Immature natural killer cell (primary cell): Measurements from ENCODE around the gene EGFR. TPM values are rescaled to one million over a fixed set of nuclear protein-coding genes. Genes with fewer than 3 reads are reported as not detected.

ENCODE experiments used
- DNase-seq, 3 donors: peaks; one replicate each; pipeline ENCODE4 v3.0.0; 2022; ENCODE audit warnings: mixed read lengths in 1 of 3
- H3K27ac Mint-ChIP-seq, 6 donors: one replicate each; pipeline ENCODE4 v1.8.0; 2020; ENCODE audit warnings: mixed read lengths in 6 of 6, mild to moderate bottlenecking in 5 of 6, inconsistent platforms in 4 of 6, moderate library complexity in 3 of 6
- H3K27me3 Mint-ChIP-seq, 3 donors: one replicate each; pipeline ENCODE4 v1.8.0; 2020 to 2021; ENCODE audit warnings: low read depth in 3 of 3, mild to moderate bottlenecking in 3 of 3, mixed read lengths in 3 of 3, moderate library complexity in 3 of 3, inconsistent platforms in 1 of 3
- H3K36me3 Mint-ChIP-seq, 3 donors: one replicate each; pipeline ENCODE4 v1.8.0; 2020; ENCODE audit warnings: mixed read lengths in 3 of 3, inconsistent platforms in 2 of 3, mild to moderate bottlenecking in 2 of 3
- H3K4me1 Mint-ChIP-seq, 2 donors: one replicate each; pipeline ENCODE4 v1.8.0; 2020; ENCODE audit warnings: inconsistent platforms in 2 of 2, mild to moderate bottlenecking in 2 of 2, mixed read lengths in 2 of 2, moderate library complexity in 1 of 2
- H3K4me3 Mint-ChIP-seq, 5 donors: one replicate each; pipeline ENCODE4 v1.8.0; 2020; ENCODE audit warnings: mild to moderate bottlenecking in 5 of 5, mixed read lengths in 5 of 5, inconsistent platforms in 3 of 5, moderate library complexity in 3 of 5
- H3K9me3 Mint-ChIP-seq, 6 donors: one replicate each; pipeline ENCODE4 v1.8.0; 2020; ENCODE audit warnings: mild to moderate bottlenecking in 6 of 6, mixed read lengths in 6 of 6, inconsistent platforms in 4 of 6, moderate library complexity in 3 of 6
- polyA plus RNA-seq, 3 donors: library from polyadenylated mRNA; unstranded; fragments of 300-500 nt; fragmentation: Illumina TruSeq; gene quantifications; one replicate each; pipeline ENCODE4 v1.2.3, GENCODE V29; 2021

EGFR gene
- polyA plus RNA-seq, 3 donors from 2014 or later, result not detected

- H3K4me1 Mint-ChIP-seq, result no peaks in the 10 kb centered on the region
- peaks cover 3 to 21% (median 12%) of the 10 kb centered on the region in 3 donors for H3K27me3 Mint-ChIP-seq
- no peak for DNase-seq
- H3K36me3 Mint-ChIP-seq, result peaks cover 0 to 4% (median 0%) of the 10 kb centered on the region in 3 donors
- no peak overlapping the region for H3K4me3 Mint-ChIP-seq
- H3K27ac Mint-ChIP-seq, result no peak overlapping the region
- H3K9me3 Mint-ChIP-seq, result peaks cover 0 to 5% (median 0%) of the 10 kb centered on the region in 6 donors
Measured at GRCh38 chr7:55066524-55066923, 47.7 kb downstream of the EGFR start.

GRCh38 chr7:55066938-55067337, 48.1 kb downstream of the EGFR start:
- H3K4me1 Mint-ChIP-seq, result no peaks in the 10 kb centered on the region
- peaks cover 0 to 2% (median 0%) of the 10 kb centered on the region in 3 donors for H3K36me3 Mint-ChIP-seq
- H3K4me3 Mint-ChIP-seq, result no peak overlapping the region
- peaks cover 3 to 21% (median 12%) of the 10 kb centered on the region in 3 donors for H3K27me3 Mint-ChIP-seq
- no peak overlapping the region for H3K27ac Mint-ChIP-seq
- no peak for DNase-seq
- H3K9me3 Mint-ChIP-seq, result peaks cover 0 to 5% (median 0%) of the 10 kb centered on the region in 6 donors

- Mint-ChIP-seq H3K27ac (no peak overlapping the region), H3K4me3 (no peak overlapping the region), H3K36me3 (no peaks in the 10 kb centered on the region)
Measured at GRCh38 chr7:55067748-55068147, 48.9 kb downstream of the EGFR start.

GRCh38 chr7:55069271-55069792, 50.5 kb downstream of the EGFR start:
- Mint-ChIP-seq H3K4me1 (peaks cover 13 to 15% of the 10 kb centered on the region in 2 donors), H3K36me3 (no peaks in the 10 kb centered on the region), H3K4me3 (no peak overlapping the region), H3K27me3 (peaks cover 2 to 21% (median 11%) of the 10 kb centered on the region in 3 donors), H3K9me3 (peaks cover 0 to 2% (median 0%) of the 10 kb centered on the region in 6 donors), H3K27ac (no peak overlapping the region)
- DNase-seq, result no peak

More at GRCh38 chr7:55067748-55068147, 48.9 kb downstream of the EGFR start:
- H3K27me3 Mint-ChIP-seq, result peaks cover 3 to 21% (median 9%) of the 10 kb centered on the region in 3 donors
- H3K4me1 Mint-ChIP-seq, result no peaks in the 10 kb centered on the region
- DNase-seq, result no peak
- peaks cover 0 to 3% (median 0%) of the 10 kb centered on the region in 6 donors for H3K9me3 Mint-ChIP-seq

- Mint-ChIP-seq H3K27ac (no peak overlapping the region), H3K4me1 (peaks cover 13 to 22% of the 10 kb centered on the region in 2 donors), H3K36me3 (no peaks in the 10 kb centered on the region), H3K9me3 (peaks cover 0 to 2% (median 0%) of the 10 kb centered on the region in 6 donors), H3K27me3 (peaks cover 2 to 18% (median 8%) of the 10 kb centered on the region in 3 donors), H3K4me3 (no peak overlapping the region)
- DNase-seq, result no peak
Measured at GRCh38 chr7:55070271-55070743, 51.5 kb downstream of the EGFR start.

- Mint-ChIP-seq H3K9me3 (peaks cover 0 to 2% (median 0%) of the 10 kb centered on the region in 6 donors), H3K4me1 (peaks cover 13 to 22% of the 10 kb centered on the region in 2 donors), H3K27ac (no peak overlapping the region), H3K27me3 (peaks cover 2 to 18% (median 8%) of the 10 kb centered on the region in 3 donors), H3K36me3 (no peaks in the 10 kb centered on the region), H3K4me3 (no peak overlapping the region)
- no peak for DNase-seq
Measured at GRCh38 chr7:55070854-55071253, 52.0 kb downstream of the EGFR start.

- DNase-seq, result no peak
- no peaks in the 10 kb centered on the region for H3K36me3 Mint-ChIP-seq
- H3K27me3 Mint-ChIP-seq, result peaks cover 2 to 15% (median 6%) of the 10 kb centered on the region in 3 donors
- no peak overlapping the region for H3K27ac Mint-ChIP-seq
- peaks cover 0 to 2% (median 0%) of the 10 kb centered on the region in 6 donors for H3K9me3 Mint-ChIP-seq
- no peak overlapping the region for H3K4me3 Mint-ChIP-seq
- peaks cover 13 to 22% of the 10 kb centered on the region in 2 donors for H3K4me1 Mint-ChIP-seq
Measured at GRCh38 chr7:55071411-55072175, 52.8 kb downstream of the EGFR start.

- Mint-ChIP-seq H3K27ac (no peak overlapping the region), H3K27me3 (peaks cover 2 to 12% (median 6%) of the 10 kb centered on the region in 3 donors), H3K4me1 (peaks cover 13 to 22% of the 10 kb centered on the region in 2 donors), H3K4me3 (no peak overlapping the region), H3K36me3 (no peaks in the 10 kb centered on the region), H3K9me3 (peaks cover 0 to 2% (median 0%) of the 10 kb centered on the region in 6 donors)
- DNase-seq, result no peak
Measured at GRCh38 chr7:55072251-55072650, 53.4 kb downstream of the EGFR start.

GRCh38 chr7:55073051-55073511, 54.3 kb downstream of the EGFR start:
- Mint-ChIP-seq H3K27me3 (peaks cover 2 to 12% (median 11%) of the 10 kb centered on the region in 3 donors), H3K4me3 (no peak overlapping the region), H3K9me3 (peaks cover 0 to 2% (median 0%) of the 10 kb centered on the region in 6 donors), H3K36me3 (no peaks in the 10 kb centered on the region), H3K4me1 (peaks cover 13 to 22% of the 10 kb centered on the region in 2 donors), H3K27ac (peak overlapping the region in 3 of 6 donors; percentile 94 to 98 (median 97))
- DNase-seq, result no peak

GRCh38 chr7:55073976-55074528, 55.2 kb downstream of the EGFR start:
- DNase-seq, result peak; percentile 32 to 54 (median 37)
- Mint-ChIP-seq H3K4me1 (peaks cover 13 to 22% of the 10 kb centered on the region in 2 donors), H3K27ac (peak overlapping the region; percentile 81 to 98 (median 92)), H3K4me3 (peak overlapping the region; percentile 60 to 92 (median 76)), H3K27me3 (peaks cover 2 to 8% (median 8%) of the 10 kb centered on the region in 3 donors), H3K36me3 (no peaks in the 10 kb centered on the region), H3K9me3 (no peaks in the 10 kb centered on the region)

- peaks cover 13 to 22% of the 10 kb centered on the region in 2 donors for H3K4me1 Mint-ChIP-seq
- no peak overlapping the region for H3K27ac Mint-ChIP-seq
- no peak overlapping the region for H3K4me3 Mint-ChIP-seq
- peaks cover 2 to 8% (median 2%) of the 10 kb centered on the region in 3 donors for H3K27me3 Mint-ChIP-seq
- H3K9me3 Mint-ChIP-seq, result peaks cover 0 to 4% (median 0%) of the 10 kb centered on the region in 6 donors
- H3K36me3 Mint-ChIP-seq, result no peaks in the 10 kb centered on the region
- no peak for DNase-seq
Measured at GRCh38 chr7:55075464-55076021, 56.7 kb downstream of the EGFR start.

GRCh38 chr7:55077561-55078410, 59.0 kb downstream of the EGFR start:
- H3K36me3 Mint-ChIP-seq, result no peaks in the 10 kb centered on the region
- no peak for DNase-seq
- no peak overlapping the region for H3K4me3 Mint-ChIP-seq
- peaks cover 0 to 4% (median 0%) of the 10 kb centered on the region in 6 donors for H3K9me3 Mint-ChIP-seq
- peaks cover 0 to 8% (median 2%) of the 10 kb centered on the region in 3 donors for H3K27me3 Mint-ChIP-seq
- H3K27ac Mint-ChIP-seq, result no peak overlapping the region
- H3K4me1 Mint-ChIP-seq, result peaks cover 13 to 22% of the 10 kb centered on the region in 2 donors
